ENCODE data around the gene PROM1.
A peak's percentile ranks its signal among the peaks of the same experiment; 100 is the strongest.

The PROM1 gene

GRCh38 chr4:16005676-16006075, 78.1 kb downstream of the PROM1 start:
- no peaks in the 10 kb centered on the region for H3K36me3 ChIP-seq (ENCODE audit: control insufficient read depth in 2 of 2, insufficient read depth in 1 of 2, low read length in 2 of 2)
- H3K4me3 ChIP-seq (ENCODE audit: low read depth, low read length) = no peak overlapping the region
- CTCF ChIA-PET = interaction anchor here (1.2 to 1.4 kb wide), 2 partner anchors 123 to 200 kb away, joined by 3 to 7 read pairs; no protein-coding TSS in a partner anchor
- H3K9me3 ChIP-seq (ENCODE audit: control insufficient read depth, insufficient read depth, low read depth, low read length) = no peaks in the 10 kb centered on the region
- POLR2A ChIA-PET = no interaction called here
- no peaks in the 10 kb centered on the region for H3K4me1 ChIP-seq (ENCODE audit: control insufficient read depth, insufficient read depth, low read length)
- TF ChIP-seq ZNF785 (tag by site-specific recombination; IDR thresholded peaks at IDR 0.05) (no peak), ZNF549 (tag by site-specific recombination; IDR thresholded peaks at IDR 0.05) (no peak), ZFHX2 (tag by site-specific recombination; conservative IDR thresholded peaks at IDR 0.05) (no peak), ZBTB44 (tag by site-specific recombination; IDR thresholded peaks at IDR 0.05) (no peak), ZNF843 (tag by site-specific recombination; IDR thresholded peaks at IDR 0.05) (no peak), WT1 (tag by site-specific recombination; IDR thresholded peaks at IDR 0.05) (no peak), SP3 (tag by site-specific recombination; IDR thresholded peaks at IDR 0.05) (no peak), GLI4 (tag by site-specific recombination; IDR thresholded peaks at IDR 0.05) (no peak), ZNF24 (tag by site-specific recombination; IDR thresholded peaks at IDR 0.05) (no peak)
- TF ChIP-seq, protein P1, sequence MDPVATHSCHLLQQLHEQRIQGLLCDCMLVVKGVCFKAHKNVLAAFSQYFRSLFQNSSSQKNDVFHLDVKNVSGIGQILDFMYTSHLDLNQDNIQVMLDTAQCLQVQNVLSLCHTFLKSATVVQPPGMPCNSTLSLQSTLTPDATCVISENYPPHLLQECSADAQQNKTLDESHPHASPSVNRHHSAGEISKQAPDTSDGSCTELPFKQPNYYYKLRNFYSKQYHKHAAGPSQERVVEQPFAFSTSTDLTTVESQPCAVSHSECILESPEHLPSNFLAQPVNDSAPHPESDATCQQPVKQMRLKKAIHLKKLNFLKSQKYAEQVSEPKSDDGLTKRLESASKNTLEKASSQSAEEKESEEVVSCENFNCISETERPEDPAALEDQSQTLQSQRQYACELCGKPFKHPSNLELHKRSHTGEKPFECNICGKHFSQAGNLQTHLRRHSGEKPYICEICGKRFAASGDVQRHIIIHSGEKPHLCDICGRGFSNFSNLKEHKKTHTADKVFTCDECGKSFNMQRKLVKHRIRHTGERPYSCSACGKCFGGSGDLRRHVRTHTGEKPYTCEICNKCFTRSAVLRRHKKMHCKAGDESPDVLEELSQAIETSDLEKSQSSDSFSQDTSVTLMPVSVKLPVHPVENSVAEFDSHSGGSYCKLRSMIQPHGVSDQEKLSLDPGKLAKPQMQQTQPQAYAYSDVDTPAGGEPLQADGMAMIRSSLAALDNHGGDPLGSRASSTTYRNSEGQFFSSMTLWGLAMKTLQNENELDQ (tag by site-specific recombination; IDR thresholded peaks at IDR 0.05; ENCODE audit: low read depth) = no peak
- no peak overlapping the region for H3K27ac ChIP-seq (ENCODE audit: extremely low read depth, low read depth, low read length)

DNA sequence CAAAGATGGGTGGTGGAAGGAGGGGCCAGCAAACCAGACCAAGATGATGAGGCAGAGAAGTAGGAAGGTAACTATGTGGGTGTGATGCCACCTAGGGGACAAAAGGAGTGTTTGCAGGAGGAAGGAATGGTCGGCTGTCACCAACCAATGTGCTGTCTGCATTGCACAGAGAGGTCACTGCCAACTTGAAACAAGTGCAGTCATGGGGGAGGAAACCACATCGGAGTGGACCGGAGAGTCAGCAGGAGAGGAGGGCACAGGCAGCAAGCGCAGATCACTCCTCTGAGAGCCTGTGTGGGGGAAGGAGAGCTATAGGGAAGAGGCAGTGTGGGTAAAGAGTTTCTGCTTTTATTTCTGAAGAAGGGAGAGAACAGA, 82.4 kb downstream of the PROM1 start:
- Histone ChIP-seq H3K4me3 (ENCODE audit: low read depth, low read length) (no peak overlapping the region), H3K9me3 (ENCODE audit: control insufficient read depth, insufficient read depth, low read depth, low read length) (no peaks in the 10 kb centered on the region), H3K4me1 (ENCODE audit: control insufficient read depth, insufficient read depth, low read length) (no peaks in the 10 kb centered on the region), H3K27ac (ENCODE audit: extremely low read depth, low read depth, low read length) (no peak overlapping the region), H3K36me3 (ENCODE audit: control insufficient read depth in 2 of 2, insufficient read depth in 1 of 2, low read length in 2 of 2) (no peaks in the 10 kb centered on the region)
- ChIA-PET POLR2A (no interaction called here), CTCF (interaction anchor here (0.6 to 3.7 kb wide), 20 partner anchors 11 to 1882 kb away, joined by 3 to 24 read pairs (median 4); partner anchors contain the start of gene FGFBP2)
- peak; percentile 43; the same call in 1 of the 2 replicates for TF ChIP-seq PRDM10 (tag by site-specific recombination; IDR thresholded peaks at IDR 0.05)
- TF ChIP-seq, protein P2, sequence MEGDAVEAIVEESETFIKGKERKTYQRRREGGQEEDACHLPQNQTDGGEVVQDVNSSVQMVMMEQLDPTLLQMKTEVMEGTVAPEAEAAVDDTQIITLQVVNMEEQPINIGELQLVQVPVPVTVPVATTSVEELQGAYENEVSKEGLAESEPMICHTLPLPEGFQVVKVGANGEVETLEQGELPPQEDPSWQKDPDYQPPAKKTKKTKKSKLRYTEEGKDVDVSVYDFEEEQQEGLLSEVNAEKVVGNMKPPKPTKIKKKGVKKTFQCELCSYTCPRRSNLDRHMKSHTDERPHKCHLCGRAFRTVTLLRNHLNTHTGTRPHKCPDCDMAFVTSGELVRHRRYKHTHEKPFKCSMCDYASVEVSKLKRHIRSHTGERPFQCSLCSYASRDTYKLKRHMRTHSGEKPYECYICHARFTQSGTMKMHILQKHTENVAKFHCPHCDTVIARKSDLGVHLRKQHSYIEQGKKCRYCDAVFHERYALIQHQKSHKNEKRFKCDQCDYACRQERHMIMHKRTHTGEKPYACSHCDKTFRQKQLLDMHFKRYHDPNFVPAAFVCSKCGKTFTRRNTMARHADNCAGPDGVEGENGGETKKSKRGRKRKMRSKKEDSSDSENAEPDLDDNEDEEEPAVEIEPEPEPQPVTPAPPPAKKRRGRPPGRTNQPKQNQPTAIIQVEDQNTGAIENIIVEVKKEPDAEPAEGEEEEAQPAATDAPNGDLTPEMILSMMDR (tag by site-specific recombination; IDR thresholded peaks at IDR 0.05) = peak; percentile 83
- TF ChIP-seq ZNF654 (tag by site-specific recombination; IDR thresholded peaks at IDR 0.05; ENCODE audit: low read depth) = peak; percentile 96
- TF ChIP-seq ZBTB17 (tag by site-specific recombination; IDR thresholded peaks at IDR 0.05) = peak; percentile 31; the same call in 1 of the 2 replicates
- no peak for TF ChIP-seq ZSCAN23 (tag by site-specific recombination; IDR thresholded peaks at IDR 0.05)
- TF ChIP-seq ZNF501 (tag by site-specific recombination; IDR thresholded peaks at IDR 0.05) = no peak
- no peak for TF ChIP-seq BCL11B (tag by site-specific recombination; IDR thresholded peaks at IDR 0.05; ENCODE audit: low read depth)
- TF ChIP-seq ZFP37 (tag by site-specific recombination; IDR thresholded peaks at IDR 0.05) = 0 out of 2 replicates have a peak, but pooled peaks have one; percentile 44
- TF ChIP-seq ZFP3 (tag by site-specific recombination; IDR thresholded peaks at IDR 0.05; ENCODE audit: low read depth) = no peak
- no peak for TF ChIP-seq ZNF140 (tag by site-specific recombination; IDR thresholded peaks at IDR 0.05)
